ENCODE measurements around the gene RLN3. TPM values are rescaled to one million over a fixed set of nuclear protein-coding genes. Genes with fewer than 3 reads are reported as not detected.
A peak's percentile ranks its signal among the peaks of the same experiment; 100 is the strongest.

The RLN3 gene
- total and polyA plus RNA-seq, 10 of the 15 experiments (the other 5 are each of a cell fraction or from before 2014, with no cell fraction given), result not detected

DNA sequence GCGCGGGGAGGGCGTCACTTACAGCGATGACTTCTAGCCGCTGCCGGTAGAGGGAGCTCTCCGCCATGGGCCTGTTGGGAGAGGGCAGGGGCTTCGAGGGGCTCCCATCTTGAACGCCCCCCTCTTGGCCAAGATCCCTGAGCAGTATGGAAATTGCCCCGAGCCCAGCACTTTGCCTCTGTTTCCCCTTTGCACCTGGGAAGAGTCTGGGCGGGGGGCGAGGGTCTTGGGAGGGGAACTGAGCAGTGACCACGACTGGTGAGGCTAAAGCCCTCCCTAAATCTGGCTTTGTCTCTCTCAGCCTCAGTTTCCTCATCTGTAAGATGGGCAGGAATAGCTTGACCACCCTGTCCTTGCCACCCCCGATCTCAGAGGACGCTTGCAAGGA is 31.1 kb downstream of the RLN3 start:
- ChIA-PET CTCF (interaction anchor here (0.6 to 5.3 kb wide), 43 partner anchors 11 to 627 kb away, joined by 3 to 110 read pairs (median 4); partner anchors contain the start of genes ASF1B, DCAF15, IL27RA and MISP3), SMC1A (ENCODE audit: uncharacterized antibody, unreplicated experiment) (interaction anchor here (1.1 to 2.6 kb wide), 10 partner anchors 11 to 179 kb away, joined by 3 to 20 read pairs (median 6); partner anchors contain the start of genes ASF1B, IL27RA and MISP3), RAD21 (ENCODE audit: unreplicated experiment) (interaction anchor here (0.7 to 2.1 kb wide), 10 partner anchors 10 to 180 kb away, joined by 3 to 12 read pairs (median 4); partner anchors contain the start of genes ASF1B, IL27RA and MISP3), POLR2A (interaction anchor here (0.6 to 1.0 kb wide), 3 partner anchors 10 to 103 kb away, joined by 3 to 4 read pairs (median 3); no protein-coding TSS in a partner anchor)
- BruUV-seq (replicated peaks), result no TSS peak
- in situ Hi-C loops (cut with MboI), result loop anchor here (25.0 kb wide), 1 partner anchor 772 kb away; no protein-coding TSS in a partner anchor
- H3K27ac ChIP-seq (ENCODE audit: control insufficient read depth, insufficient read depth), result no peak overlapping the region
- peaks cover 0 to 6% of the 10 kb centered on the region in 2 experiments for H3K27me3 ChIP-seq (replicated peaks in 1 of 2; ENCODE audit: control insufficient read depth in 2 of 2, insufficient read depth in 2 of 2, low read length in 1 of 2)
- WGBS (ENCODE audit: insufficient coverage, insufficient replicate concordance, low lambda C conversion rate, missing lambda C conversion rate), result under 1% methylated on average over 15 of the region's 15 CpGs
- DNase-seq (ENCODE audit: low read depth, low spot score) (no peak), FAIRE-seq (no peak), ATAC-seq (peak; percentile 72)
- H3K9ac ChIP-seq (ENCODE audit: control insufficient read depth, insufficient read depth, low read length), result no peak overlapping the region
- TF ChIP-seq YY1 (IDR thresholded peaks at IDR 0.05; ENCODE audit: low read depth, low read length), result 0 out of 2 replicates have a peak, but pooled peaks have one; percentile 30
- no peak for TF ChIP-seq SUPT20H (IDR thresholded peaks at IDR 0.05; ENCODE audit: borderline replicate concordance, control insufficient read depth, low read depth, low read length)
- TF ChIP-seq SMAD1 (IDR thresholded peaks at IDR 0.05; ENCODE audit: low read depth, partially characterized antibody), result no peak
- peak; percentile 36; the same call in 1 of the 2 replicates for TF ChIP-seq RAD21 (IDR thresholded peaks at IDR 0.05; ENCODE audit: insufficient read depth, low read depth, low read length)
- TF ChIP-seq CTCF (IDR thresholded peaks at IDR 0.05 in 2 of 3, conservative IDR thresholded peaks at IDR 0.05 in 1 of 3; ENCODE audit: control insufficient read depth in 2 of 3, extremely low read depth in 1 of 3, insufficient read depth in 1 of 3, low read depth in 3 of 3, low read length in 3 of 3), result peak; percentile 63 to 87 (median 75)
- H2AFZ ChIP-seq (ENCODE audit: control insufficient read depth, low read depth, low read length), result no peak overlapping the region
- no peaks in the 10 kb centered on the region for H3K79me2 ChIP-seq (ENCODE audit: control insufficient read depth, insufficient read depth, low read length)
- no peak overlapping the region for H3K4me2 ChIP-seq (ENCODE audit: control insufficient read depth, insufficient read depth)
- no peak overlapping the region for H3K4me3 ChIP-seq
- H3K9me3 ChIP-seq (replicated peaks; ENCODE audit: control insufficient read depth, insufficient read depth, low read length), result no peaks in the 10 kb centered on the region
- intact Hi-C loops (cut with micrococcal nuclease; ENCODE audit: unreplicated experiment), result no loop called here
- H3K36me3 ChIP-seq (ENCODE audit: control insufficient read depth in 2 of 2, insufficient read depth in 2 of 2, low read length in 1 of 2), result no peaks in the 10 kb centered on the region
- H4K20me1 ChIP-seq (ENCODE audit: control insufficient read depth, insufficient read depth), result no peaks in the 10 kb centered on the region; the same call in 1 of the 2 replicates
- H3K4me1 ChIP-seq (ENCODE audit: control insufficient read depth, insufficient read depth, low read length), result no peaks in the 10 kb centered on the region
